T-helper 1 cell treated with Interleukin-12 subunit alpha and Interleukin-12 subunit beta and Interleukin-4 antibody, amounts not matched to agents 30 ng/mL and 1 ng/mL, for 36 hours (primary cell): ENCODE data around the gene CDH23. TPM values are rescaled to one million over a fixed set of nuclear protein-coding genes. Genes with fewer than 3 reads are reported as not detected.

Experiments
- intact Hi-C: fragments of 100-400 bp; cut with micrococcal nuclease; formaldehyde crosslinking; loops from one replicate; pipeline ENCODE4 v1.15.1; 2024
- total RNA-seq: library from RNA; stranded (reverse); gene quantifications from 2 replicates; pipeline ENCODE4 v1.2.3, GENCODE V29; 2022

The CDH23 gene
- total RNA-seq, 1 donor from 2014 or later = 1.3 TPM

DNA sequence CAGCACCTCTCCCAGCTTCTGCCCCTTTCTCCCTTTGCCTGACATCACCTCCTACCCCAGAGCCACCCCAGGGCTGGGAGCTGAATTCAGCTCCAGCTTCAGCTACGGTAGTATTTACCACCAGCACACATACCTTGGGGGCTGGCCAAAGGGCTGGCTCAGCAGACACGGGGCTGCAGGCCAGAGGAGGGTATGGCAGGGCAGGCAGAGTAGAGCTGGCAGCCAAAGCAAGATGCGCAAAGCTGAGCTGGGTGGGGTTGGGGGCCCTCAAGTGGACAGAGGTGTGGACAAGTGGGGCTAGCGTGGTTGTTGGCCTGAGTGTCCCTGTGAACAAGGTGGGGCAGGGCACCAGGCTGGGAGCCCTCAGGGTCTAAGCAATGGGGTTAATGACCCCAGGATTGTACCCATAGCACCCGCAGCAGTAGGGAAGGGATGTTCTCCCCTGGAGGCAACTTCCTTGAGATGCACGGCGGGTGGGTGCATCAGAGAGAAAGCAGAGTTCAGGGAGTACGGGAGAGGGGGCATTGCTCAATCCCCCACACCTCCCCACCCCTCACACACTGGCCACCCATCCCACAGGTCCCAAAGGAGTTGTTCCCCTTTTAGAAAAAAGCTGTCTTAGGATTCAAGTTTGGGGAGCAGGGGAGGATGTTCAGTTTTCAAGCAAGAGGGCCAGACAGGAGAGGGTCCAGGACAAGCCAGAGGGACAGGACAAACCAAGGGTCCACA is 368.6 kb downstream of the CDH23 start:
- intact Hi-C loops = loop anchor here (5.0 kb wide), 1 partner anchor 452 kb away; the partner anchor contains the start of genes ANAPC16 and ASCC1

DNA sequence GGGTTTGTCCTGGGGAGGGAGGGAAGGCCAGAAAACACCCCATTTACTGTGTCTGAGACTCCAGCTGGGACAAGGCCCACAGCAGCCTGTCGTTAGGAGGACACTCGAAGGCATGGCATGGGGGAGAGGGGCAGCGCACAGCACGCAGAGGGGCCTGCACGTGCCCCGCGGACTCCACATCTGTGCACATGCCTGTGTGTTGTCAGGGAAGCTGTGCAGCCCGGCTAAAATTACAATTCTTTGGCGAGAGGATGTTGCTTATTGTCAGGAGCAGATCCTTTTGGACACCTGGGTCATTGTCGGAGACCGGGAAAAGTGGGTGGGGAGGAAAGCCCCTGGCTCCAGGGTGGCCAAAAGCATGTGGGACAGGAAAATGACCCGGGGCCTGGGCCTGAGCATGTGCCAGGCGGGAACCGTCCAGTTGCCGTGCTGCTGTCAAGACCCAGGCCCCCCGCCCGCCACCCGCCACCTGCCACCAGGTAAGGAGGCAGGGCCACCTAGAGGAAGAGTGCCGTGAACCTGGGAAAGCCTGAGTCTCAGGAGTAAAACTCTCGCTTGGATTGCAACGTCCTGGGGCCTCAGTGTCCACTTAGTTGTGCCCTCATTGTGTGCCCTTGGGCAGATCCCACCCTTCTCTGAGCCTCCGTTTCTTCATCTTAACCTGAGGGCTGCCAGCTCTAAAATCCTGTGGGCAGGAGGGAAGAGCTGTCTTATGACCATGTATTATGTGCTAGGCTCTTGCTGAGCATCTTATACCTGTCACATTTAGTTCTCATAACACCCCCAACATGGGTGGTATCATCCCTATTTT is 369.4 kb downstream of the CDH23 start:
- intact Hi-C loops = loop anchor here (5.0 kb wide), 1 partner anchor 451 kb away; the partner anchor contains the start of genes ANAPC16 and ASCC1

DNA sequence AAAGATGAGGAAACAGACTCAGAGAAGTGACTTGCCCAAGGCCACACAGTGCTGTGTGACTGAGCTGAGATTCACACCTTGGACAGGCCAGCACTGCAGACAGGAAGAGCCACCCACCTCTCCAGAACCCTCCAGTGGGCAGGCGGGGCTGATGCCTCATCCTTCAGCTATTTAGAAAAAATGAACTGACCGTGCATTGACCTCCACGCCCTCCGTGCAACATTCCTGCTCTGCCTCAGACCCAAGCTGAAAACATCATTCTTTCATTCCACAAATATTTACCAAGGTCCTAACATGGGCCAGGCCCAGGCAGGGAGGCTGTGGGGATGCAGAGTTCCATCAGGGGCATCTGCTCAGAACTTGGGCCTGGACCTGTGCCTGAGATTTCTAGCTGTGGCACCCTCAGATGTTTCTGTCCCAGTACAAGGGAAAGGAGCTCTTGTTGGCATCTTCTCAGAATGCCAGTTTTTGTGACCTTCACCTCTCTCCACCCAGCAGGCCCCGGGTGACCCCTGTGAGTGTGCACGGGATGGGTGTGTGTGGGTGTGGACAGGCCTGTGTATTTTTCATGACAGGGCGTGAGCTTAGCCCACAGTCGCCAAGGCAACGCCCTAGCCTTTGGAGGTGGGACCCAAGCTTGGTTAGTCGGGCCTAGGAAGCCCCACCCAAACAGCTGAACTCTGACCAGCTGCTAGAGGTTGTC is 370.1 kb downstream of the CDH23 start:
- intact Hi-C loops = loop anchor here (5.0 kb wide), 1 partner anchor 450 kb away; the partner anchor contains the start of genes ANAPC16 and ASCC1

DNA sequence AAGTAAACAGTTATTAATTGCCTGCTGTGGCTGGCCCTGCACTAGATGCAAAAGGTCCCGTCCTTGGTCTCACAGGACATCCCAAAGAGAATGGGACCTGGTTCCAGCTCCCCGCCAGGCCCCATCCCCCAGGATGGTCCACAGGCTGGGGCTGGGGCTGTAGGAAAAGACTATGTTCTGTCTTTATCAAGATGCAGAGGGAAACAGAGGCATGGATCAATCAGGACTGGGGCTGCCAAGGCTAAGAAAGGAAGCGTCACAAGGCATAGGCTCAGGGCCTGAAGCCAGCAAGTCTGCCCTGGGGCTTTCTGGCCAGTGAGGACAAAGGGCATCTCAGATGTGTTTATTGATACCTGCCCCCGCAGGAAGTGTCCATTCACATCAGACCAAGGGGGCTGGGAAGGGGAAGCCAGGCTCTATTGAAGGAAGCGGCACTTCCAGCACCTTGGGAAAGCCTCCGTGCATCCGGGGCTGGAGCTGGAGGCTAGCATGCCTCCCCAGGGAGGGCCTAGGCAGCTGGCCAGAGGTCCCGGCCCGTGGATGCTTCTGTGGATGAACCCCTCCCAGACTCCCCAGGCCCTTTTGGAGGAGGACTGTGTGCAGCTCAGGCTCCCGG is 370.8 kb downstream of the CDH23 start:
- intact Hi-C loops = loop anchor here (2.0 to 5.0 kb wide), 2 partner anchors 55 to 450 kb away; partner anchors contain the start of genes ANAPC16 and ASCC1

DNA sequence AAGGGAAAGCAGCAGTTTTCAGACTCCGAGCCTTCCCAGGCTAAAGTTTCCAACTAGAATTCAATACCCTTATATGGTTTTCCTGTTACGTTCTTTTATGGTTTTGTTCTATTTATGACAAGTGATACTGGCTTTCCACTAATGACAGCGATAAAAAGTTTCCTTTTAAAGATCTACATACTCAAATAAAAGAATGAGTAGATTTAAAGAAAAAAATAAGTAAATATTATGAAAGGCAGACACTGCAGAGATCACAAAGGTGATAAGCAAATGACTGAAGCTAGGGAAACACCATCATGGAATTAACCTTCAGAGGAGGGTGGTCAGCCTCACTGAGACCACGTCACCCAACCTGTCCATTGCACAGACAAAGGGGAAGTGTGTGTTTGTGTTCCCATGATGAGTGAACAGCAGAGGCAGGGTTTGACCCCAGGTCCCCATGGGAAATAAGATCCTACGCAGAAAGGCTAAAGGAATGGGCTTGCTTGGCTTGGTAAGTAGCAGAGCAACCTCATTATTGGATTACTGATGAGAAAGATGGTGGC is 372.6 kb downstream of the CDH23 start:
- intact Hi-C loops = loop anchor here (1.0 to 5.0 kb wide), 7 partner anchors 12 to 450 kb away; partner anchors contain the start of genes ANAPC16, ASCC1, PSAP and SLC29A3

DNA sequence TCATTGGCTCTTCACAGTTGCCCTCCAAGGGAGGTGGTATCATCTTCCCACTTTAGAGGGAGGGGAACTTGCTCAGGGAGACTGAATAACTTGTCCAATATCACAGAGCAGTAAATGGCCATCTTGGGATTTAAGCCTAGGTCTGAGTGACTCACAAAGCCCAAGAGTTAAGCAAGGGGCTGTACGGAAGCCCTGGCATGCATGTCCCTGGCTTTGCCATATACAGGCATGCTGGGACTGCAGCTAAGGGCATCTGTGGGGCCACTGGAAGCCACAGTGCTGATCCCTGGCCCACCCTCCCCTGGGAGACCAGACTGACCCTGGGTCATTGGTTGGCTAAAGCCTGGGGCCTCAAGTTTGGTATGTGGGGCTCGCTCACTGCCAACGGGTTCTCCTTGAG is 373.5 kb downstream of the CDH23 start:
- intact Hi-C loops = loop anchor here (5.0 kb wide), 1 partner anchor 317 kb away; the partner anchor contains the start of gene SPOCK2

DNA sequence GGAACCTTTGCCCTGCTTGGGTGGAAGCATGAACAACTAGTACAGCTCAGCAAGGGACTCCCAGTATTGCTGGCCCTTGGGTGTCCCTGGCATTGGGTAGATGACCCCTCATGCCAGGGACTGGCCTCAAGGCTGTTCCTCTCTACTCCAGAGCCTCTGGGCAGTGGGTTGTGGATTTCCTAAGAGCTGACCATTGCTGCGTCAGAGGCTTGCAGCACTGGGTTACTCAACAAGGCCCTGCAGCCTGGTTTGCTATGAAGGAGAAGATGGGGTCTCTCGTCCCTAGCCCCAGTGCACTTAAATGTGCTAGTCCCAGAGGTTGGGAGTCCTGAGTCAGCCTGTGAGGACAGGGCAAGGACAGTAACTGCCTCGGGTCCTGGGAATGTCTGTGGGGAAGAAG is 374.1 kb downstream of the CDH23 start:
- intact Hi-C loops = loop anchor here (5.0 kb wide), 1 partner anchor 317 kb away; the partner anchor contains the start of gene SPOCK2

DNA sequence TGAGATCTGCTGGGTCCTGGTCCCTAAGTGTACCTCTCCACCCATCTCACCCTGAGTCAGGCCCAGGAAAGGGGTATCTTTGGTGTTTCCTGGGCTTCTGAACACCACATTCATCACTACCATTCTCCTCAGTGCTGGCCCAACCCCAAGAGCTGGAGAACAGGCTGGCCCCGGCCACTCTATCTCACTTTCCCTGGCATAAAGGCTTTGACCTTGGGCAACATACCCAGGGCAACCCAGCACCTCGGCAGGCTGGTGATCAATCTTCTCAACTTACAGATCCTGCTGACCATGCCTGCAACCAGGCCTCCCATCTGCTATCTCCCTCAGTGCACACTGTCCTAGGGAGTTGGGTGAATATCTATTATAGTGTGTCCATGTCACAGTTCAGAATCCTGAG is 374.5 kb downstream of the CDH23 start:
- intact Hi-C loops = loop anchor here (5.0 kb wide), 1 partner anchor 316 kb away; the partner anchor contains the start of gene SPOCK2

DNA sequence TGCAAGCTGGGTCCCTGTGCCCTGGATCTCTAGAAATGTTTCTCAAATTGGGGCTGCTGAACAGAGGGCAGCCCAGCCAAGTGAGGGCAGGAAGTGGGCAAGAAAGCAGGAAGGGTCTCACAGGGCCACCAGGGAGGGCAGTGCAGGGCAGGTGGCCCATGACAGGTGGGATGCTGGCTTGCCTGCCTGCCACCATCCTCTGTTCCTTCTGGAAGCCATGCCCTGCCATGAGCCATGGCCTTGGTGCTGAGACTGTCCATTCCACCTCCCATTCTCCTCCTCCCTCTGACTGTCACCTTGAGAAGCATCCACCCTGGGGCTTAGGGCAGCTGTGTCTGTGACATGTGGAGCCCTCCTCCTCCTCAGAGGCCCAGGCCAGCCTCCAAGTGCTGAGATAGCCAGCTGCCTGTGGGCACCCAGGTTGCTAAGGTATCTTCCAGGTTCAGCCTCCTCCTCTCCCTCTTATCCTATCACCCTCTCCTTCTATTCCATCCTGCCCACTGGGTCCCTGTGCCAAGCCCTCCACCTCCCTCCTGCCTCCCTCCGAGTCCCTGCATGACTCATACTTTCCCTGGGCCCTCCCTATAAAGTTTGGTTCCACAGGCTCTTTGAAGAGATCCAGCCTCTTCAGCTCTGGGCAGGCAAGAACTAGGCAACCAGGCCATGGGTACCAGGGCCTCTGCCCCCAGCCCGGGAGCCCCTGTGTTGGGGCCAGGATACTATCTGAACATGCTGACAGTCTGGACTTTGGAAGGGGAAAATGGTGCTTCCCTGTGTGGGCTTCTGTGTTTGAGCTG is 375.3 kb downstream of the CDH23 start:
- intact Hi-C loops = loop anchor here (5.0 kb wide), 1 partner anchor 315 kb away; the partner anchor contains the start of gene SPOCK2

DNA sequence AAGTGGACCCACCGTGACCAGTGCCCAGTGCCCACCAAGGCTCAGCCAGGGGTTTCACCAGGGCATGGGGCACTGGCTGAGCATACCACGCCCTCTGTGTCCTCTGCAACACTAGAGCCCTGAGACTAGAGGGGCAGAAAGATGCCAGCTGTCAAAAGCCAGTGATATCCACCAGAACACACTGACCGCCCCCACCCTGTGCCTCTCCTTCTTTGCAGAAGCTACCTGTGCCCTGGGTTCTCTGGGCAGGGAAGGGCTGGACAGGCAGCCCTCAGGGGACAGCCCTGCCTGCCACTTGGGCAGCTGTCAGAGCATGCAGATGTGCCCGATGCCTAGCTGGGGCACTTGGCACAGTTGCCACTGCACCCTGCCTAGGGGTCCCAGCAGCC is 376.1 kb downstream of the CDH23 start:
- intact Hi-C loops = loop anchor here (1.0 to 5.0 kb wide), 10 partner anchors 16 to 454 kb away; partner anchors contain the start of genes PSAP, SLC29A3 and SPOCK2

DNA sequence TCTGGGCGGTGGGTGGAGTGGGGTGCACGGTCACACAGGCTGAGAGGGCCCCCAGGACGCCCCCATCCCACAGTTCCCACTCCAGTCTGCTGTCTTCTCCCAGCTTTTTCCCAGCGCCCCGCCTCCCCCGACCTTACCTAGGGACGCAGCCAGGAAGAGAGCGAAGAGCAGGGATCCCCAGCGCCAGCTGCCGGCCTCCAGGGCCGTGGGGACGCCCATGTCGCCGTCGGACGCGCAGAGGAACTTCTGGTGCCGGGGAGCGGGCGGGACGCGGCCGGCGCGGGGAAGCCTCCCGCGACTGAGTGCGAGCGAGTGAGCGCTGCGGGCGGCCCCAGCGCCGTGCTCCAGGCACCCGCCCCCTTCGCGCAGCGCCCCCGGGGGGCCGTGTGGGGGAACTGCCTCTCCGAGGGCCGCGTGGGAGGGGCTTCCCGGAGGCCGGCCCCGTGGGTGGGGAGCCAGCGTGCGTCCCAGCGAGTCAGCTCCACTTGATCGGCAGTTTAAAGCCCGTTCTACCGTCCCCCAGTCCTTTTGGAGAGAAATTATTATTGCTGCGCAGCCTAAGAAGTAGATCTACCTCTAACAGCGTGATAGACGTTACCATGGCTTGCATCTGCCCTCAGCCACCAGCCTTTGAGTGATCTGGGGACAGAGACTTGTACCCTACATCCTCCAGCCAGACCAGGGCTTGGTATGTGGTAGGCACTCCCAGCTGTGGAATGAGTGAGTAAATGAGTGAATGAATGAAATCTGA is 376.7 kb downstream of the CDH23 start, which contains the start of gene VSIR:
VSIR (minus strand) TSS at position 300 of the 751 bp plus-strand sequence; CDS start at position 219, 81 bp downstream.
- intact Hi-C loops = loop anchor here (1.0 to 5.0 kb wide), 10 partner anchors 16 to 454 kb away; partner anchors contain the start of genes PSAP, SLC29A3 and SPOCK2

DNA sequence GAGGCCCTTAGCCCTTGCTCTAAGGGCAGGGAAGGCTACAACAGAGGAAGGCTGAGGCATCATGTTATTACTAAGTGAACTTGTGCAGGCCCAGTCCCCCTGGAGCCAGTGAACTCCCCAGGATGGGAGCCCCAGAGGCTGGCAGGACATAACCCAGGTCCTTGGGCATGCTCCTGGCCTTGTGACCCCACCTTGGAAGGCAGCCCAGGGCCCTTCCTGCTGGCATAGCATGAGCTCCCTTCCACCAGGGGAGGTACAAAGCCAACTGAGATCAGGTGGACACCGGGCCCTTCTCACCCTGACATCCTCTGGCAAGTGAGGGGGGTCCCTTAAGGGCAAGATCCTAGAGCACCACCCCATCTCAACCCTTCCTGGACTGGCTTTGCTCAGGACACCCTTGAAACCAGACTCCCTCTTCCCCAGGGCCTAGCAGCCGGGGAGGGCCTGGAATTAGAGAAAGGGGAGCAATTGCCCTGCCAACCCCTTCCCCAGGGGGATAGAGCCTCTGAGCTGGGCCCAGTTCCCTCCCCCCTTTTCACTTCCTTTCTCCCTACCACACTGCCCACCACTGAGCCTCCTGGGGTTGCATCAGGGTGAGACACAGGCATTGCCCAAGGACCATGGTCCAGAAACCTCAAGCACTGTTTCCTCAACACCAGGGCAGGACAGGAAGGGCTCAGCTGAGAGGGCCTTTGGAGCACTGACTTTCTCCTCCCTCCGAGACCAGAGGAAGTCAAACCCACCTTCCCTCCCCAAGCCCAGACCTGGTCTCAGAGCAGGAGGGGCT is 378.4 kb downstream of the CDH23 start:
- intact Hi-C loops = loop anchor here (5.0 kb wide), 1 partner anchor 312 kb away; the partner anchor contains the start of gene SPOCK2

DNA sequence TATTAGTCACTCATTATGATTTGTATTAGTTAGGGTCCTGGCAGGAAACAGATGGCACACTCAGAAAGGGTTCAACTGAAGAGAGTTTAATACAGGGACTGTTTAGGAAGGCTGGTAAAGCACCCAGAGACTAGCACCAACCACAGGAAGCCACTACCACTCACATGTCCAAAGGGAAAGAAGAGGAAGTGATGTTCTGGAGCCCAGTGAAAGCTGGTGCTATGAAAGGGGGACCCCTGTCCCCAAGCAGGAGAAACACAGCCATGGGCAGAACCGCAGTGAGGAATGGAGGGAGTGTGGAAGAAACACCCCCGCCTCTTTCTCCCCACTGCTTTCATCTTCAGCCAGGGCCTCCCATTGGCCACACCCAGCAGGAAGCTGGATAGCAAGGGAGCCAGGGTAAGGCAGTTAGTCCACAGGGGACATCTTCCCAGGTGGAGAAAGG is 379.8 kb downstream of the CDH23 start:
- intact Hi-C loops = no loop called here

DNA sequence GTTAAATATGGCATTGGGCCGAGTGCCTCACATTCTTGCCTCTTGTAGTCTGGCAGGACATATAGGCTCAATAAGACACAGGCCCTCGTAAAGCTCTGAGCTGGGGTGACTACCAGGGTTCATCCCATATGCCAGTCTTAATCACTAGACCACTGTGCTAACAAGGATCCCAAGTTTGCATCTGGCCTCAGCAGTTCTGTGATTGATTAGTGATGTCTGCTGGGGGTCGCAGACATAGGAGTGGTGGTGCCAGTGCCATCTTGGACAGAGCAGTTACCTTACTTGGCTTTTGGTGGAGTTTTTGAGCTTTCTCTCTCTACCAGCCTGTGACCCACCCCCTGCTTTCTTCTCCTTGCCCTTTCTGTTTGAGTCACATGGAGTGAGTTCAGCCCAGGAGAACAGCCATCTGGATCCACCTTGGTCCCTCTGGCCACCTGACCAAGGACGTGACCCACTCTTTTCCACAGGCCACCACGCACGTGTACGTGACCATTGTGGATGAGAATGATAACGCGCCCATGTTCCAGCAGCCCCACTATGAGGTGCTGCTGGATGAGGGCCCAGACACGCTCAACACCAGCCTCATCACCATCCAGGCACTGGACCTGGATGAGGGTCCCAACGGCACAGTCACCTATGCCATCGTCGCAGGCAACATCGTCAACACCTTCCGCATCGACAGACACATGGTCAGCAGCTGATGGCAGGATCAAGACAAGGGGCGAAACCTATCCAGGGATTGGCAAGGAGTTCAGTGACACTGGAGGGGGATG is 380.7 kb downstream of the CDH23 start:
- intact Hi-C loops = no loop called here

DNA sequence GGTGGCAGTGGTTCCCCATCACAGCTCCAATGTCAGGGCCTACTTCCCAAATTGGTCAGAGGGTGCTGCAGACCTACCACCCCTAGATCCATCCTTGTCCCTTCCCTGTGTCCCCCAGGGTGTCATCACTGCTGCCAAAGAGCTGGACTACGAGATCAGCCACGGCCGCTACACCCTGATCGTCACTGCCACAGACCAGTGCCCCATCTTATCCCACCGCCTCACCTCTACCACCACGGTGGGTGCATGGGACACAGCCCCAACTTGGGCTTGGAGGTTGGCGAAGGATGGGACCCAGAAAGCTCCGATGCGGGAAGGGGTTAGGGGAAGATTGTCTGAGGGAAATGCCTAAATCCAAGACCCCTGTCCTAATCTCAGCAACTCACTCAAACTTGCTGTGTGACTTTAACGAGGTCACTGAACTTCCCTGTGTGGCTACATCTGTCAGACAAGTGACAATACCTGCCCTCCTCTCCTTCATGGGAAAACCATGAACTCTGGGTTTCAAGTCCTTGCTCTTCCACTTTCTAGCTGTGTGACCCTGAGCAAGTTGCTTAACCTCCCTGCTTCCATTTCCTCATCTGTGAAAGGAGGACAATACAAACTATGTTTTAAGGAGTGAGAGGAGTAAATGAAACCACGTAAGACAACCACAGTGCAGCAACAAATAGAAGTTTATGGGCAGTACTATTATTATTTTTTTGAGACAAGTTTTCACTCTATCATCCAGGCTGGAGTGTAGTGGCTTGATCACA is 381.5 kb downstream of the CDH23 start:
- intact Hi-C loops = no loop called here

DNA sequence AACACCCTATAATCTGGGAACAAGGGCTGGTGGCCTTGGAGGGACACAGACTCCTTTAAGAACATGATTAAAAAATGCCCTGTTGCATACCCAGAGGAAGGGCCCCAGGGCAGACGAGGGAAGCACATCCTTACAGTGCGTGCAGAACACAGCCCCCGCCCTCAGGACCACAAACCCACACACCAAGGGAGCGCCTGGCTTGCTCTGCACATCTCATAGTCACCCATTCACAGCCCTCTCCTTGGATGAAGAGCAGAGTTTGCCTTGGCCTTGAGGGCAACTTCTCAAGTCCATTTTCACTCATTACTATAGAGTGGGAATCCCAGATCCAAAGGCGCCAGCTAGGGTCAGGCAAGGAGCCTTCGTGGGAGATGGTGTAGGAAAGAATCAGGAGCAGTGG is 382.9 kb downstream of the CDH23 start:
- intact Hi-C loops = no loop called here
